NCI-H2227 treated with DMSO at 0.1 percent for 48 hours (cell line): ENCODE measurements around the gene ALG9.
A peak's percentile ranks its signal among the peaks of the same experiment; 100 is the strongest.
"Not testable (repeated sequence)": the region's sequence is repeated elsewhere in the genome, so short reads cannot be mapped to it uniquely, and the experiment has no call there.

Experiments
- DNase-seq: peaks from one replicate; lab custom pipeline; 2025; lab: John Stamatoyannopoulos, UW

ALG9 gene

GRCh38 chr11:111870886-111871692 lies at the start of gene ALG9:
Gene ALG9, minus strand, starts transcription at chr11:111871581. Its CDS starts 99 bp downstream, at chr11:111871482.
- peak; percentile 69 for DNase-seq

DNA sequence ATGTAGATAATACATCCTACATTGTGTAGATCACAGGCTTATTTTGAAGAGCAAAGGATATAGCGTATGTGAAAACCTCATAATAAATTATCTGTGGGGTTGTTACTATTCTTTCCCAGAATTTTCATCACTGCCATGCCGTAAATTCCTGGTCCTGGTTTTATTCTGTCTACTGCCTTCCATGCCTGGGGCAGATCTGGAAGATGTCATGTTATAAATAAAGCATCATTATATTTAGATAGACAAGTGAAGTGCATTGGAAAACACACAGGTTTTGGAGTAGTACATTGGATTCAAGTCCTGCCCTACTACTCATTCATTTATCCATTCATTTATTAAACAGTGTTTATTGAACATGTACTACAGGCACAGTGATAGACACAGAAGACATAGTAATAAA lies 49.5 kb upstream of the ALG9 start:
- DNase-seq = no peak

- DNase-seq = no peak
These were observed 47.2 kb upstream of the ALG9 start, which contains the start of gene C11orf52 for GRCh38 chr11:111918390-111919256. Gene C11orf52, plus strand, starts transcription at chr11:111918913. Its CDS starts 60 bp downstream, at chr11:111918973.

GRCh38 chr11:111917788-111918187 lies 46.4 kb upstream of the ALG9 start:
- no peak for DNase-seq

DNA sequence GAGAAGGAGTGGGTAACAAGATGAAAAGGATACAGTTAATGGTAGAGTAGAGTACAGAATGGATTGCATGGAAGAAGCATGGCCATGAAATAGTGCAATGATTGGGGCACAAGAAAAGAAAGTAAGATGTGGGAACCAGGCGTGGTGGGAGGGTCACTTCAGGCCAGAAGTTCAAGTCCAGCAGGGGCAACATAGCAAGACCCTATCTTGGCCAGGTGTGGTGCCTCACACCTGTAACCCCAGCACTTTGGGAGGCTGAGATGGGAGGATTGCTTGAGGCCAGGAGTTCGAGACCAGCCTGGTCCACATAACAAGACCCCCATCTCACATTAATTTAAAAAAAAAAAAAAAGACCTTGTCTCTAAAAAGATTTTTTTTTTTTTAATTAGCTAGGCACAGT lies 45.9 kb upstream of the ALG9 start:
- no peak for DNase-seq

- DNase-seq = no peak
These were observed 45.4 kb upstream of the ALG9 start for GRCh38 chr11:111916768-111917167.

DNA sequence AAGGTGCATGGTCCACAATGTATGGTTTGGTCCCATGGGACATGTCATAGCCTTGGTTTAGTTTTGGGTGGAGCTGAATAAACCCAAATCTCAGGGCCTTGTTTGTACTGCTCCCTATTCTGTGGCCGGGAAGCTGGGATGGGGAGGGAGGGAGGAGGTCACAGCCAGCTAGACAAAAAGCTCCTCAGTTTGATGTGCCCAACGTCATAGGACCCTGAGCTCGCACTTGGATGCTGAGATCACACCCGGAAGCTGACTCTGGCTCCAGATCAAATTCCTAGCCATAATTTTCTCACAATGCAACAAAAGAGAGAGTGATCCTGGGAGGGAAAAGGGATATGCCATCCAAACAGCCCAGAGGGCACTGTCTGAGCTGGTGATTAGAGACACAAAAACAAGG lies 42.6 kb upstream of the ALG9 start:
- no peak for DNase-seq

DNA sequence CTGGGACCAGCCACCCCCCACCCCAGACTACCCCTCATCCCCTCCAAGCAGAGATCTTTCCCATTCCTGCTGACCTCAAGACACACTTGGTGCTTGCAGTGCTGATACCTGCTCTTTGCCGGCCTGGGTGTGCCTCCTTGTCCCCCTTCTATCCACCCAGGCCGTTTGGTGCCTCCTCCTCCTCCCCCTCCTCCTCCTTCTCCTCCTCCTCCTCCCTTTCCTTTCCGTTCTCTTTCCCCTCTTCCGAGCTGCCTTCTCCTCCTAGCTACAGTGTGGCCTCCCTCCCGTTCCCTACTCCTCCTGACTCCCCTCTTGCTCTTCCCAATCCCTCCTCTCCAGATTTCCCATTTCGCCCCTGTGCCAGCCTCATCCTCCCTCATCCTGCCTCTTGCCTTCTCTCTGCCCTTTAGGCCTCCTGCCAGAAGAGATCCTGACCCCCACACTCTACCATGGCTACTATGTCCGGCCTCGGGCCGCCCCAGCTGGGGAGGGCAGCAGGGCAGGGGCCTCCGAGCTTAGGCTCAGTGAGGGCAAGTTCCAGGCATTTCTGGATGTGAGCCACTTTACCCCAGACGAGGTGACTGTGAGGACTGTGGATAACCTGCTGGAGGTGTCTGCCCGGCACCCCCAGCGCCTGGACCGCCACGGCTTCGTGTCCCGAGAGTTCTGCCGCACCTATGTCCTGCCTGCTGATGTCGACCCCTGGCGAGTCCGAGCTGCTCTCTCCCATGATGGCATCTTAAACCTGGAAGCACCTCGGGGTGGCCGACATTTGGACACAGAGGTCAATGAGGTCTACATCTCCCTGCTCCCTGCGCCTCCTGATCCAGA lies 41.9 kb upstream of the ALG9 start:
- DNase-seq = no peak

DNA sequence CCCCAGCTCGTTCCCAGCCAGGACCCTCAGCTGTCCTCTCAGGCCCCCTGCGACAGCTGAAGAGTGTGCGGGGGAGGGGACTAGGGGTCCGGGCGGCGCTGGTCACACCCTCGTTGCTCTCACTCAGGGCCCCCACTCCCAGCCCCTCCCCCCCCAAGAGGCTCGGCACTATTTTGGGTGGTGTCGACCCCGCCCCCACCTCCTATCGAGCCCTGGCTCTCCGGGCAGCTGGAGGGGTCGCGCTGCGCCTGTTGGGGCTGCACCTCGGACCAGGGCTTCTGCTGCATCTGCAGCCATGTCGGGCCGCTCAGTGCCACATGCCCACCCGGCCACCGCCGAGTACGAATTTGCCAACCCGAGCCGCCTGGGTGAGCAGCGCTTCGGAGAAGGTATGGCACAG lies 41.2 kb upstream of the ALG9 start, which contains the start of gene HSPB2:
TSS of gene HSPB2 (plus strand) at position 200 of the 400 bp plus-strand sequence. CDS start at position 296, 96 bp downstream.
- DNase-seq = no peak

- no peak for DNase-seq
These were observed 40.4 kb upstream of the ALG9 start, which contains the start of gene CRYAB for GRCh38 chr11:111911563-111912401. Gene CRYAB, minus strand, starts transcription at chr11:111911770. Its CDS starts 46 bp downstream, at chr11:111911724.

GRCh38 chr11:111910676-111911562 lies 39.5 kb upstream of the ALG9 start:
- no peak for DNase-seq

- DNase-seq = no peak
These were observed 38.0 kb upstream of the ALG9 start for GRCh38 chr11:111909378-111909777.

DNA sequence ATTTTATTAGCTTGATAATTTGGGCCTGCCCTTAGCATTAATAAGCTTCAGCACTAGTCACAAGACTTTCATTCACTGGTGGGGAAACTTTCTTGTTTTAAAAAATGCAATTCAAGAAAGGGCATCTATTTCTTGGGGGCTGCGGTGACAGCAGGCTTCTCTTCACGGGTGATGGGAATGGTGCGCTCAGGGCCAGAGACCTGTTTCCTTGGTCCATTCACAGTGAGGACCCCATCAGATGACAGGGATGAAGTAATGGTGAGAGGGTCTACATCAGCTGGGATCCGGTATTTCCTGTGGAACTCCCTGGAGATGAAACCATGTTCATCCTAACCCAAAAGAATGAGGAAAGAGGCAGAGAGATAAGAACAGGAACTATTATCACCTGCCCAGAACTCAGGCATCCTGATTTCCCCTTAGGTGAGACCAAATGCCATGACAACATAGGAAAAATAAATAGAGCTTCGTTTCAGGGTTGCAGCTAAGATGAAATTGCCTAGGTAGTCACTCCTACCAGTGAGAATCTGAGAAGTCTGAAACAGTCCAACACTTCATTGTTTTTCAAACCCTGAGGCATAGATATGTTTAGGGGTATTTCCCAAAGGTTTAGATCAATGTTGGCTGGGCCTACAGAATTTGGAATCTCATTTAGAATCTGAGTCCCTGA lies 37.4 kb upstream of the ALG9 start:
- DNase-seq = no peak

GRCh38 chr11:111906680-111907079 lies 35.3 kb upstream of the ALG9 start:
- no peak for DNase-seq

- DNase-seq = no peak
These were observed 34.0 kb upstream of the ALG9 start for GRCh38 chr11:111905411-111905810.

GRCh38 chr11:111886844-111887243 lies 15.5 kb upstream of the ALG9 start:
- no peak for DNase-seq

GRCh38 chr11:111886032-111886431 lies 14.7 kb upstream of the ALG9 start:
- DNase-seq = no peak

- DNase-seq = not testable (repeated sequence)
These were observed 13.7 kb upstream of the ALG9 start for GRCh38 chr11:111885053-111885452.

- no peak for DNase-seq
These were observed 10.8 kb upstream of the ALG9 start for GRCh38 chr11:111882202-111882601.
